Colonic mucosa (tissue), 4 donors: ENCODE measurements around the gene KCNH8. TPM values are rescaled to one million over a fixed set of nuclear protein-coding genes. Genes with fewer than 3 reads are reported as not detected.

Experiments
- DNase-seq: peaks from one replicate; pipeline ENCODE4 v3.0.0-alpha.2; 2020
- H3K27ac ChIP-seq: fragments of 200-600 bp; one replicate; pipeline ENCODE4 v1.8.0; 2021
- H3K27me3 ChIP-seq: fragments of 200-600 bp; one replicate; pipeline ENCODE4 v1.8.0; 2021
- H3K36me3 ChIP-seq: fragments of 200-600 bp; one replicate; pipeline ENCODE4 v1.8.0; 2021
- H3K4me1 ChIP-seq: fragments of 200-600 bp; one replicate; pipeline ENCODE4 v1.8.0; 2021; ENCODE audit warnings: mild to moderate bottlenecking
- H3K4me3 ChIP-seq: fragments of 200-600 bp; one replicate; pipeline ENCODE4 v1.8.0; 2021
- H3K9ac ChIP-seq, 2 donors: one replicate each; pipeline ENCODE4 v1.7.0; 2013; ENCODE audit warnings: control low read depth in 2 of 2, low read depth in 2 of 2, low read length in 2 of 2
- H3K9me3 ChIP-seq: fragments of 200-600 bp; one replicate; pipeline ENCODE4 v1.8.0; 2021
- CTCF ChIP-seq: fragments of 200-600 bp; IDR thresholded peaks from one replicate; pipeline ENCODE4 v1.8.0; 2022; ENCODE audit warnings: antibody characterized with exemption, mild to moderate bottlenecking
- intact Hi-C: fragments of 100-400 bp; cut with DNase I; formaldehyde crosslinking; loops from one replicate; pipeline ENCODE4 v1.14.1; 2022
- total RNA-seq, 2 donors: library from RNA; stranded (reverse); fragmentation: NEBNext Ultra II Directional in 1 of 2; extraction: Animal tissue kit (Norgen Biotek cat#: 25700) in 1 of 2; gene quantifications; one replicate each; pipeline ENCODE4 v1.2.1, GENCODE V29; 2021
- donor health status: healthy.
- donor health status: DM: no; HTN: no; CAD: no.
- donor health status: DM: no; HTN: no; CAD: no.

Gene KCNH8
- total RNA-seq, 2 donors from 2014 or later = 0.77 TPM

GRCh38 chr3:19541284-19541683 is 393.0 kb downstream of the KCNH8 start:
- intact Hi-C loops = loop anchor here (2.0 to 10.0 kb wide), 3 partner anchors 192 to 496 kb away; no protein-coding TSS in a partner anchor
- Histone ChIP-seq H3K9ac (no peak overlapping the region), H3K9me3 (no peaks in the 10 kb centered on the region), H3K4me1 (peaks cover 4% of the 10 kb centered on the region), H3K27ac (no peak overlapping the region), H3K27me3 (no peaks in the 10 kb centered on the region), H3K4me3 (no peak overlapping the region), H3K36me3 (no peaks in the 10 kb centered on the region)
- no peak for DNase-seq
- no peak for TF ChIP-seq CTCF

- Histone ChIP-seq H3K27me3 (no peaks in the 10 kb centered on the region), H3K9me3 (no peaks in the 10 kb centered on the region), H3K4me1 (peaks cover 4% of the 10 kb centered on the region), H3K4me3 (no peak overlapping the region), H3K9ac (no peak overlapping the region), H3K36me3 (no peaks in the 10 kb centered on the region), H3K27ac (no peak overlapping the region)
- TF ChIP-seq CTCF = peak; percentile 28
- DNase-seq = no peak
- intact Hi-C loops = loop anchor here (10.0 kb wide), 2 partner anchors 321 to 499 kb away; no protein-coding TSS in a partner anchor
Observed at GRCh38 chr3:19543212-19543841, 395.0 kb downstream of the KCNH8 start.

GRCh38 chr3:19547665-19548464 is 399.6 kb downstream of the KCNH8 start:
- no peak overlapping the region for H3K4me3 ChIP-seq
- intact Hi-C loops = loop anchor here (10.0 kb wide), 2 partner anchors 317 to 503 kb away; no protein-coding TSS in a partner anchor
- H3K36me3 ChIP-seq = no peaks in the 10 kb centered on the region
- no peaks in the 10 kb centered on the region for H3K9me3 ChIP-seq
- peak; percentile 23 for DNase-seq
- peak overlapping the region; percentile 40 for H3K27ac ChIP-seq
- no peak overlapping the region for H3K9ac ChIP-seq
- no peaks in the 10 kb centered on the region for H3K27me3 ChIP-seq
- no peak for TF ChIP-seq CTCF
- H3K4me1 ChIP-seq = no peaks in the 10 kb centered on the region

GRCh38 chr3:19559724-19560442 is 411.6 kb downstream of the KCNH8 start:
- no peak for DNase-seq
- Histone ChIP-seq H3K27ac (no peak overlapping the region), H3K36me3 (no peaks in the 10 kb centered on the region), H3K9me3 (no peaks in the 10 kb centered on the region), H3K27me3 (no peaks in the 10 kb centered on the region), H3K4me1 (no peaks in the 10 kb centered on the region), H3K9ac (no peak overlapping the region), H3K4me3 (no peak overlapping the region)
- intact Hi-C loops = no loop called here
- no peak for TF ChIP-seq CTCF

GRCh38 chr3:19573644-19574043 is 425.3 kb downstream of the KCNH8 start:
- intact Hi-C loops = no loop called here
- H3K27me3 ChIP-seq = no peaks in the 10 kb centered on the region
- H3K4me3 ChIP-seq = no peak overlapping the region
- H3K4me1 ChIP-seq = no peaks in the 10 kb centered on the region
- H3K9me3 ChIP-seq = no peaks in the 10 kb centered on the region
- no peak overlapping the region for H3K27ac ChIP-seq
- no peak for DNase-seq
- H3K36me3 ChIP-seq = no peaks in the 10 kb centered on the region
- TF ChIP-seq CTCF = no peak
- H3K9ac ChIP-seq = no peak overlapping the region
